Colonic mucosa (tissue), 4 donors: ENCODE measurements around the gene TMEM222. TPM values are rescaled to one million over a fixed set of nuclear protein-coding genes. Genes with fewer than 3 reads are reported as not detected.

ENCODE experiments used
- DNase-seq: peaks from one replicate; pipeline ENCODE4 v3.0.0-alpha.2; 2020
- H3K27ac ChIP-seq: fragments of 200-600 bp; one replicate; pipeline ENCODE4 v1.8.0; 2021
- H3K27me3 ChIP-seq: fragments of 200-600 bp; one replicate; pipeline ENCODE4 v1.8.0; 2021
- H3K36me3 ChIP-seq: fragments of 200-600 bp; one replicate; pipeline ENCODE4 v1.8.0; 2021
- H3K4me1 ChIP-seq: fragments of 200-600 bp; one replicate; pipeline ENCODE4 v1.8.0; 2021; ENCODE audit warnings: mild to moderate bottlenecking
- H3K4me3 ChIP-seq: fragments of 200-600 bp; one replicate; pipeline ENCODE4 v1.8.0; 2021
- H3K9ac ChIP-seq, 2 donors: one replicate each; pipeline ENCODE4 v1.7.0; 2013; ENCODE audit warnings: control low read depth in 2 of 2, low read depth in 2 of 2, low read length in 2 of 2
- H3K9me3 ChIP-seq: fragments of 200-600 bp; one replicate; pipeline ENCODE4 v1.8.0; 2021
- intact Hi-C: fragments of 100-400 bp; cut with DNase I; formaldehyde crosslinking; loops from one replicate; pipeline ENCODE4 v1.14.1; 2022
- total RNA-seq, 2 donors: library from RNA; stranded (reverse); fragmentation: NEBNext Ultra II Directional in 1 of 2; extraction: Animal tissue kit (Norgen Biotek cat#: 25700) in 1 of 2; gene quantifications; one replicate each; pipeline ENCODE4 v1.2.1, GENCODE V29; 2021
- TF ChIP-seq, protein P1 (sequence below): fragments of 200-600 bp; IDR thresholded peaks from one replicate; pipeline ENCODE4 v1.8.0; 2022; ENCODE audit warnings: antibody characterized with exemption, mild to moderate bottlenecking
- donor health status: healthy.
- donor health status: DM: no; HTN: no; CAD: no.
- donor health status: DM: no; HTN: no; CAD: no.

TMEM222 gene
- total RNA-seq, 2 donors from 2014 or later, result 28.6 to 35.4 TPM

GRCh38 chr1:27318596-27318995 is 3.4 kb upstream of the TMEM222 start:
- no peak overlapping the region for H3K4me3 ChIP-seq
- no peaks in the 10 kb centered on the region for H3K36me3 ChIP-seq
- H3K4me1 ChIP-seq, result peaks cover 10% of the 10 kb centered on the region
- no peaks in the 10 kb centered on the region for H3K27me3 ChIP-seq
- no peak for DNase-seq
- H3K27ac ChIP-seq, result no peak overlapping the region
- intact Hi-C loops, result no loop called here
- TF ChIP-seq, protein P1, sequence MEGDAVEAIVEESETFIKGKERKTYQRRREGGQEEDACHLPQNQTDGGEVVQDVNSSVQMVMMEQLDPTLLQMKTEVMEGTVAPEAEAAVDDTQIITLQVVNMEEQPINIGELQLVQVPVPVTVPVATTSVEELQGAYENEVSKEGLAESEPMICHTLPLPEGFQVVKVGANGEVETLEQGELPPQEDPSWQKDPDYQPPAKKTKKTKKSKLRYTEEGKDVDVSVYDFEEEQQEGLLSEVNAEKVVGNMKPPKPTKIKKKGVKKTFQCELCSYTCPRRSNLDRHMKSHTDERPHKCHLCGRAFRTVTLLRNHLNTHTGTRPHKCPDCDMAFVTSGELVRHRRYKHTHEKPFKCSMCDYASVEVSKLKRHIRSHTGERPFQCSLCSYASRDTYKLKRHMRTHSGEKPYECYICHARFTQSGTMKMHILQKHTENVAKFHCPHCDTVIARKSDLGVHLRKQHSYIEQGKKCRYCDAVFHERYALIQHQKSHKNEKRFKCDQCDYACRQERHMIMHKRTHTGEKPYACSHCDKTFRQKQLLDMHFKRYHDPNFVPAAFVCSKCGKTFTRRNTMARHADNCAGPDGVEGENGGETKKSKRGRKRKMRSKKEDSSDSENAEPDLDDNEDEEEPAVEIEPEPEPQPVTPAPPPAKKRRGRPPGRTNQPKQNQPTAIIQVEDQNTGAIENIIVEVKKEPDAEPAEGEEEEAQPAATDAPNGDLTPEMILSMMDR, result no peak
- no peaks in the 10 kb centered on the region for H3K9me3 ChIP-seq
- H3K9ac ChIP-seq, result no peak overlapping the region

DNA sequence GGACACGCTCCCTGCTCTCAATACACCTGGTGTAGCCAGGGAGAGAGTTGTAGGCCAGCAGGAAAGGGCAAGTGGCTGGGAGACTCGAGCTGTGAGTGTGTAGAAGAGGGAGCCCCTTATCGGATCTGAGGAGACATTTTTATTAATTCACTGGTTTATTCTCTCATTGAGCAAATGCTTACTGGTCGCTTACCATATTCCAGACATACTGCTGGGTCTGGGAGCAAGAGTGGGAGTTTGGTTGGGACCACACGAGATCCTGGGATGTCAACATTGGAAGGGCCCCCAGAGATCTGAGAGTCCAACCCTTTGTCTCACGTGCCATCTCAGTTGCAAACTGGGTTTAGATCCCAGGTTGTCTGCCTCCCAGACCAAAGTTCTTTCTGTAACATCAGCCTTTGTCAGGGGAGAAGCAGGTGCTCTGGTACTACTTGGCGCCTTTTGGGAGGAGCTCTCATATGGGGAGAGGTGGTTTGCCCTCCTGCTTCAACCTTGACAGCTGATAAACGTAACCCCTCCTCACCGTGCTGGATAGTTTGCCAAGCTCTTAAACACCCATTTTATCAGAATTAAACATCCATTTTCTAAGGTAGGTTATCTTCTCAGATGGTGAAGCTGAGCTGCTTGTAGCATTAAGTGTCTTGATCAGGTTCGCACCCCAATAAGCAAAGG is 742 bp downstream of the TMEM222 start:
- H3K9me3 ChIP-seq, result no peaks in the 10 kb centered on the region
- peak overlapping the region; percentile 95 for H3K4me3 ChIP-seq
- peak overlapping the region; percentile 88 to 98 for H3K9ac ChIP-seq
- no peaks in the 10 kb centered on the region for H3K27me3 ChIP-seq
- TF ChIP-seq, protein P1, result no peak
- H3K4me1 ChIP-seq, result peaks cover 10% of the 10 kb centered on the region
- intact Hi-C loops, result no loop called here
- no peak for DNase-seq
- H3K27ac ChIP-seq, result peak overlapping the region; percentile 90
- H3K36me3 ChIP-seq, result peaks cover 4% of the 10 kb centered on the region

DNA sequence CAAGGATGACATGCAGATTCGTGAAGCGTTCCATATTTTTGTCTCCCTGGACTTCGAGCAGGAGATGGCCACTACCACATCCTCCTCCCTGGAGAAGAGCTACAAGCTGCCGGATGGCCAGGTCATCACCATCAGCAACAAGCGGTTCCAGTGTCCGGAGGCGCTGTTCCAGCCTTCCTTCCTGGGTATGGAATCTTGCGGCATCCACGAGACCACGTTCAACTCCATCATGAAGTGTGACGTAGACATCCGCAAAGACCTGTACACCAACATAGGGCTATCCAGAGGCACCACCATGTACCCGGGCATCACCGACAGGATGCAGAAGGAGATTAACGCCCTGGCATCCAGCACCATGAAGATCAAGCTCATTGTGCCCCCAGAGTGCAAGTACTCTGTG is 3.3 kb downstream of the TMEM222 start:
- no peak overlapping the region for H3K4me3 ChIP-seq
- TF ChIP-seq, protein P1, result no peak
- H3K4me1 ChIP-seq, result peaks cover 10% of the 10 kb centered on the region
- H3K9me3 ChIP-seq, result no peaks in the 10 kb centered on the region
- H3K9ac ChIP-seq, result no peak overlapping the region
- intact Hi-C loops, result no loop called here
- H3K27me3 ChIP-seq, result no peaks in the 10 kb centered on the region
- H3K36me3 ChIP-seq, result peaks cover 4% of the 10 kb centered on the region
- no peak overlapping the region for H3K27ac ChIP-seq
- DNase-seq, result no peak

GRCh38 chr1:27327964-27328363 is 6.0 kb downstream of the TMEM222 start:
- peaks cover 4% of the 10 kb centered on the region for H3K36me3 ChIP-seq
- H3K27me3 ChIP-seq, result no peaks in the 10 kb centered on the region
- H3K9me3 ChIP-seq, result no peaks in the 10 kb centered on the region
- H3K27ac ChIP-seq, result no peak overlapping the region
- no peak for DNase-seq
- TF ChIP-seq, protein P1, result no peak
- no peak overlapping the region for H3K9ac ChIP-seq
- peaks cover 7% of the 10 kb centered on the region for H3K4me1 ChIP-seq
- no peak overlapping the region for H3K4me3 ChIP-seq
- intact Hi-C loops, result no loop called here

GRCh38 chr1:27330786-27331185 is 8.8 kb downstream of the TMEM222 start:
- Histone ChIP-seq H3K27ac (no peak overlapping the region), H3K4me1 (no peaks in the 10 kb centered on the region), H3K4me3 (no peak overlapping the region), H3K27me3 (no peaks in the 10 kb centered on the region), H3K9ac (no peak overlapping the region), H3K9me3 (no peaks in the 10 kb centered on the region), H3K36me3 (no peaks in the 10 kb centered on the region)
- intact Hi-C loops, result no loop called here
- TF ChIP-seq, protein P1, result no peak
- no peak for DNase-seq
